Sigmoid colon (tissue), 4 donors: ENCODE results near the gene HPX.

ENCODE experiments used
- EP300 ChIP-seq, 4 donors: sonication (generic); formaldehyde crosslinking; IDR thresholded peaks; one replicate each; pipeline ENCODE4 v1.6.1; 2017; ENCODE audit warnings: antibody characterized with exemption in 4 of 4
- TF ChIP-seq, protein P1 (sequence below), 4 experiments: fragments of 450-650 bp in 3 of 4; fragments of 200-600 bp in 1 of 4; IDR thresholded peaks; one replicate each; pipeline ENCODE4 v1.5.1; 2016 to 2019; ENCODE audit warnings: antibody characterized with exemption in 4 of 4, mild to moderate bottlenecking in 3 of 4, moderate library complexity in 2 of 4

DNA sequence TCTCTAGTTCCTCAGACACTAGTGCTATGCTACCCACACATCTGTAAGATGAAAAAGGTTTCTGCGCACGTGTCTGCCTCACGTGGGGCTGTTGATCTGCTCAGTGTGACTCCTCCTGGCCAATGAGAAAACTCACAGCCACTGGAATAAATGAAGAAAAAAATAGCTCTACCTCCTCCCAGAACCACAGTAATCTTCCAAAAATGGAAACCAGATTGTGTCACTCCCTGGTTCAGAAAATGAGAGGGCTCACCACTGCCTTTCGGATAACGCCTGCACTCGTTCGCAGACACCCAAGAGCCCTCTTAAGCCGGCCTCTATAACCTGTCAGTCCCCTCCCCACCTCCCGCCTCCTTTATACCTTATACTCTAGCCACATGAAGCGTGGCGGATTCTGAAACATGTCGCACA, 27.0 kb downstream of the HPX start:
- TF ChIP-seq, protein P1, sequence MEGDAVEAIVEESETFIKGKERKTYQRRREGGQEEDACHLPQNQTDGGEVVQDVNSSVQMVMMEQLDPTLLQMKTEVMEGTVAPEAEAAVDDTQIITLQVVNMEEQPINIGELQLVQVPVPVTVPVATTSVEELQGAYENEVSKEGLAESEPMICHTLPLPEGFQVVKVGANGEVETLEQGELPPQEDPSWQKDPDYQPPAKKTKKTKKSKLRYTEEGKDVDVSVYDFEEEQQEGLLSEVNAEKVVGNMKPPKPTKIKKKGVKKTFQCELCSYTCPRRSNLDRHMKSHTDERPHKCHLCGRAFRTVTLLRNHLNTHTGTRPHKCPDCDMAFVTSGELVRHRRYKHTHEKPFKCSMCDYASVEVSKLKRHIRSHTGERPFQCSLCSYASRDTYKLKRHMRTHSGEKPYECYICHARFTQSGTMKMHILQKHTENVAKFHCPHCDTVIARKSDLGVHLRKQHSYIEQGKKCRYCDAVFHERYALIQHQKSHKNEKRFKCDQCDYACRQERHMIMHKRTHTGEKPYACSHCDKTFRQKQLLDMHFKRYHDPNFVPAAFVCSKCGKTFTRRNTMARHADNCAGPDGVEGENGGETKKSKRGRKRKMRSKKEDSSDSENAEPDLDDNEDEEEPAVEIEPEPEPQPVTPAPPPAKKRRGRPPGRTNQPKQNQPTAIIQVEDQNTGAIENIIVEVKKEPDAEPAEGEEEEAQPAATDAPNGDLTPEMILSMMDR (IDR thresholded peaks at IDR 0.05): no peak
- TF ChIP-seq EP300 (IDR thresholded peaks at IDR 0.05): no peak
